ENCODE results near the gene APOBEC3H. TPM values are rescaled to one million over a fixed set of nuclear protein-coding genes. Genes with fewer than 3 reads are reported as not detected.
A peak's percentile ranks its signal among the peaks of the same experiment; 100 is the strongest.

The APOBEC3H gene
- polyA plus RNA-seq, 1 donor = 0.42 TPM

DNA sequence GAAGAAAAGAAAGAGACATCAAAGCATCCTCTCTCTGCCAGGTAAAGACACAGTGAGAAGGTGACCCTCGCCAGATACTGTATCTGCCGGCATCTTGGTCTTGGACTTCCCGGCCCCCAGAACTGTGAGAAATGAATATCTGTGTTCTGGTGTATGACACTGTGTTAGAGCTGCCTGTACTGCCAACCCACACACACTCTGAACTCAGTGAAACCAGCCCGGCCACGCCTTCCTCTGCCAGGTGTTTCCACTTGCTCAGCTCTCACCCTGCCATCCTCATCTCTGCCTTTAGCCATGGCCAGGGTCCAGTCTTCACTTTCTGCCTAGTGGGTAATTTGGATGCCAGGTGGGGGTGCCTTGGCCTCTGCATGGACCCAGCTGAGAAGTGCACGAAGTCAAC lies 31.5 kb downstream of the APOBEC3H start:
- WGBS (ENCODE audit: insufficient coverage, low lambda C conversion rate) = no CpG with 5 or more reads among the region's 6 CpGs
- no peak for DNase-seq
- Histone ChIP-seq H3K27ac (ENCODE audit: low read length) (peak overlapping the region; percentile 56), H3K4me1 (ENCODE audit: control insufficient read depth, insufficient read depth, low read length) (peaks cover 24% of the 10 kb centered on the region), H3K4me3 (ENCODE audit: low read length) (no peak overlapping the region), H3K9me3 (ENCODE audit: control insufficient read depth, low read depth, low read length) (no peaks in the 10 kb centered on the region), H3K27me3 (ENCODE audit: control insufficient read depth, insufficient read depth, low read length) (no peaks in the 10 kb centered on the region), H3K36me3 (ENCODE audit: control insufficient read depth, insufficient read depth, low read length) (peaks cover 6% of the 10 kb centered on the region)

- Histone ChIP-seq H3K4me1 (ENCODE audit: control insufficient read depth, insufficient read depth, low read length) (peaks cover 24% of the 10 kb centered on the region), H3K4me3 (ENCODE audit: low read length) (no peak overlapping the region), H3K9me3 (ENCODE audit: control insufficient read depth, low read depth, low read length) (no peaks in the 10 kb centered on the region), H3K36me3 (ENCODE audit: control insufficient read depth, insufficient read depth, low read length) (peaks cover 6% of the 10 kb centered on the region), H3K27me3 (ENCODE audit: control insufficient read depth, insufficient read depth, low read length) (no peaks in the 10 kb centered on the region), H3K27ac (ENCODE audit: low read length) (peak overlapping the region; percentile 56)
- DNase-seq = peak; percentile 83 to 94
- no CpG with 5 or more reads among the region's 4 CpGs for WGBS (ENCODE audit: insufficient coverage, low lambda C conversion rate)
Measured at GRCh38 chr22:39129081-39129480, 32.0 kb downstream of the APOBEC3H start.

GRCh38 chr22:39129746-39130145 lies 32.7 kb downstream of the APOBEC3H start:
- H3K27ac ChIP-seq (ENCODE audit: low read length) = no peak overlapping the region
- no peak for DNase-seq
- no peaks in the 10 kb centered on the region for H3K9me3 ChIP-seq (ENCODE audit: control insufficient read depth, low read depth, low read length)
- H3K4me3 ChIP-seq (ENCODE audit: low read length) = no peak overlapping the region
- WGBS (ENCODE audit: insufficient coverage, low lambda C conversion rate) = no CpG with 5 or more reads among the region's 9 CpGs
- H3K4me1 ChIP-seq (ENCODE audit: control insufficient read depth, insufficient read depth, low read length) = peaks cover 24% of the 10 kb centered on the region
- H3K27me3 ChIP-seq (ENCODE audit: control insufficient read depth, insufficient read depth, low read length) = no peaks in the 10 kb centered on the region
- peaks cover 6% of the 10 kb centered on the region for H3K36me3 ChIP-seq (ENCODE audit: control insufficient read depth, insufficient read depth, low read length)

- H3K4me1 ChIP-seq (ENCODE audit: control insufficient read depth, insufficient read depth, low read length) = peaks cover 24% of the 10 kb centered on the region
- H3K36me3 ChIP-seq (ENCODE audit: control insufficient read depth, insufficient read depth, low read length) = peaks cover 6% of the 10 kb centered on the region
- H3K9me3 ChIP-seq (ENCODE audit: control insufficient read depth, low read depth, low read length) = no peaks in the 10 kb centered on the region
- no peaks in the 10 kb centered on the region for H3K27me3 ChIP-seq (ENCODE audit: control insufficient read depth, insufficient read depth, low read length)
- no peak for DNase-seq
- H3K4me3 ChIP-seq (ENCODE audit: low read length) = no peak overlapping the region
- no peak overlapping the region for H3K27ac ChIP-seq (ENCODE audit: low read length)
- WGBS (ENCODE audit: insufficient coverage, low lambda C conversion rate) = no CpG with 5 or more reads among the region's 8 CpGs
Measured at GRCh38 chr22:39130152-39130704, 33.2 kb downstream of the APOBEC3H start.

DNA sequence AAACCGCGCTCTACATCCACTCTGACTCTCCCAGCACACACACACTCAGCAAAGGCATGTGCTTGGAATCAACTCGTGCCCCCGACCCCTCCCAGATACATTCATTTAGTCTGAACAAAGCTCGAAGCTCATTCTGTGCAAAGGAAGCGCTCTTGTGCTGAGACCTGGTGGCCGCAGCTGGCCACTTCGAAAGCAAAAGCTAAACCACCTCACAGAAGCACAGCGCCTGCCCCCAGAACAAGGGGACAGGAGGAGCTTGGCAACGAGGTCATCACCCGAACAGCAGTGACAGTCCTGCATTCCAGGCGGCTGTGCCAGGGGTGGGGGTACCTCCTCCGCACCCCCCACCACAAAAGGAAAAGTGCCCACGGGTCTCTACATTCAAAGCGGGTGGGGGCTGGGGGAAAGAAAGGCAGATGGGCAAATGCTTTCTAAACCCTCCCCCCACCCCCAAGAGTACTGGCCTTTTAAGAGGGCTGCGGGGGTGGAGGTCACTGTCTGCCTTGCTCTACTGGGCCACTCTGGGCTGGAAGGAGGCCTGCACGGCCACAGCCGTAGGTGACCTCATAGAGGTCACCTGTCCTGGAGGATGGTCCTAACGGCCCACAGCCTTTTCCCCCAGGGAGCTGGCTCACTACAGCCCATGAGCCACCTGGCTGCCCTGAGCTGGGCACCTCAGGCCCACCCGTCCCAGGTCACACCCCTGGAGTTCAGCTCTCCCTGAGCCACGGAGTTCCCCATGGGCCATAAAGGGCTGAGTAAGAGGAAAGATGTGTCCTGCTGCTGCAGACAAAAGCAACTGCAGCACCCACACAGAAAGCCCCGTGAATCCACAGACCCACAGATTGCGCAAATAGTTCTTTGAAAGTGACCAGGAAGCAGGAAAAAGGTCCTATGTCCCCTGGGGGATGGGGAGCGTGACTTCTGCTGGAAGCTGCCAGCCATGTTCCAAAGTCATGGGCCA lies 34.1 kb downstream of the APOBEC3H start:
- Histone ChIP-seq H3K9me3 (ENCODE audit: control insufficient read depth, low read depth, low read length) (no peaks in the 10 kb centered on the region), H3K27ac (ENCODE audit: low read length) (no peak overlapping the region), H3K4me3 (ENCODE audit: low read length) (no peak overlapping the region), H3K4me1 (ENCODE audit: control insufficient read depth, insufficient read depth, low read length) (peaks cover 24% of the 10 kb centered on the region), H3K36me3 (ENCODE audit: control insufficient read depth, insufficient read depth, low read length) (peaks cover 6% of the 10 kb centered on the region), H3K27me3 (ENCODE audit: control insufficient read depth, insufficient read depth, low read length) (no peaks in the 10 kb centered on the region)
- WGBS (ENCODE audit: insufficient coverage, low lambda C conversion rate) = 80% methylated on average over 1 of the region's 24 CpGs
- DNase-seq = no peak

- H3K27ac ChIP-seq (ENCODE audit: low read length) = no peak overlapping the region
- H3K9me3 ChIP-seq (ENCODE audit: control insufficient read depth, low read depth, low read length) = no peaks in the 10 kb centered on the region
- H3K4me1 ChIP-seq (ENCODE audit: control insufficient read depth, insufficient read depth, low read length) = peaks cover 24% of the 10 kb centered on the region
- DNase-seq = no peak
- H3K27me3 ChIP-seq (ENCODE audit: control insufficient read depth, insufficient read depth, low read length) = no peaks in the 10 kb centered on the region
- H3K4me3 ChIP-seq (ENCODE audit: low read length) = no peak overlapping the region
- peaks cover 6% of the 10 kb centered on the region for H3K36me3 ChIP-seq (ENCODE audit: control insufficient read depth, insufficient read depth, low read length)
- no CpG with 5 or more reads among the region's 6 CpGs for WGBS (ENCODE audit: insufficient coverage, low lambda C conversion rate)
Measured at GRCh38 chr22:39132281-39132680, 35.2 kb downstream of the APOBEC3H start.

- no peak for DNase-seq
- Histone ChIP-seq H3K27me3 (ENCODE audit: control insufficient read depth, insufficient read depth, low read length) (no peaks in the 10 kb centered on the region), H3K27ac (ENCODE audit: low read length) (no peak overlapping the region), H3K4me3 (ENCODE audit: low read length) (no peak overlapping the region), H3K4me1 (ENCODE audit: control insufficient read depth, insufficient read depth, low read length) (peaks cover 24% of the 10 kb centered on the region), H3K9me3 (ENCODE audit: control insufficient read depth, low read depth, low read length) (no peaks in the 10 kb centered on the region), H3K36me3 (ENCODE audit: control insufficient read depth, insufficient read depth, low read length) (peaks cover 6% of the 10 kb centered on the region)
- no CpG with 5 or more reads among the region's 22 CpGs for WGBS (ENCODE audit: insufficient coverage, low lambda C conversion rate)
Measured at GRCh38 chr22:39132871-39133524, 36.0 kb downstream of the APOBEC3H start.

DNA sequence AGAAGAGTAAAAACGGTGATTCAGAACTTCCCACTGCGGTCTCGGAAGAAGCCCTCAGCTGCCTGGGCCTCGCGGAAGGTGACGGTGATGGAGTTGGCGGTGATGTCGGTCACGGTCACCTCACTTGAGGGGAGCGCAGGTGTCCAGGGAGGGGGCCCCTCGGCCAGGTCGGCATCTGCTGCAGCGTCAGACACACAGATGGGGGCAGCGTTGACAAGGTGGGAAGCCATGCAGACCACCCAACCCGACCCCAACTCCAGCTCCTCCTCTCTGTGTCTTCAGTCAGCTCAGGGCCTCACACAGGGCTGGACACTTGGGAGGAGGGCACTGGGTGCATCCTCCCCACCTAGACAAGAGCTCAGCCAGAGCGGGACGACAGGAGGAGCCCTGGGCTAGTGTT lies 36.8 kb downstream of the APOBEC3H start:
- 100% methylated on average over 3 of the region's 17 CpGs for WGBS (ENCODE audit: insufficient coverage, low lambda C conversion rate)

DNA sequence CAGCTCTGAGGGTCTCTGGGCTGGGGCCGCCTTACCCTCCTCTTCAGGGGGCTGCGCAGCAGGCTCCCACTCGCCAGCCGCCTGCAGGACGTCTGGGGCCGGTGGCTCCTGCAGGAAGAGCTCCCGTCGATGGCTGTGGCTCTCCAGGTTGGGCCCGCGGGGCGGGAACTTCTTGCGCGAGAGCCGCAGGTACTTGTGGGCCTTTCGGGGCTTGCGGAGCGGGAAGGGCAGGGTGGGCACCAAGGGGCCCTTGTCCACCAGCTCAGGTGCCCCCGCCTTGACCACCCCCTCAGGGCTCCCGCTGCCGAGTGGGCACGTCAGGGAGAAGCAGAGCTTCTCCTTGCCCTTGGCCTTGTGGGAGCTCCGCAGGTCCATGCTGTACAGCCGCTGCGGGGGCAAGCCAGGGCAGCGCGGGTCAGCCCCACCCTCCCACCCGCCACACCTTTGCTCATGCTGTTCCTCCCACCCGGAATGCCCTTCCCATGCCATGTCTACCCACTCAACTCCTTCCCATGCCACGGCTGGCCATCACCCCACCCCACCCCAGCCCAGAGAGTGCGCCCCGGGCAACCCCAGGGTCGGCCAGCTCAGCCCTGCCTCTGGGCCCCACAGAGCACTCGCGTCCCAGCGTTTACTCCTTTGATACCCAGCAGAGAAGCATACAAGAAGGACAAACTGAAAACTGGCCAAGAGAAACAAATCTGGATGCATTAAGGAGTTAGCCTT lies 37.5 kb downstream of the APOBEC3H start:
- no peak overlapping the region for H3K27ac ChIP-seq (ENCODE audit: low read length)
- no CpG with 5 or more reads among the region's 35 CpGs for WGBS (ENCODE audit: insufficient coverage, low lambda C conversion rate)

More for the DNA sequence above, 36.8 kb downstream of the APOBEC3H start:
- H3K4me1 ChIP-seq (ENCODE audit: control insufficient read depth, insufficient read depth, low read length) = peaks cover 21% of the 10 kb centered on the region
- H3K27me3 ChIP-seq (ENCODE audit: control insufficient read depth, insufficient read depth, low read length) = no peaks in the 10 kb centered on the region
- no peak overlapping the region for H3K4me3 ChIP-seq (ENCODE audit: low read length)
- H3K36me3 ChIP-seq (ENCODE audit: control insufficient read depth, insufficient read depth, low read length) = peaks cover 6% of the 10 kb centered on the region
- no peaks in the 10 kb centered on the region for H3K9me3 ChIP-seq (ENCODE audit: control insufficient read depth, low read depth, low read length)
- no peak overlapping the region for H3K27ac ChIP-seq (ENCODE audit: low read length)
- no peak for DNase-seq

More for the DNA sequence above, 37.5 kb downstream of the APOBEC3H start:
- DNase-seq = no peak
- Histone ChIP-seq H3K4me3 (ENCODE audit: low read length) (no peak overlapping the region), H3K27me3 (ENCODE audit: control insufficient read depth, insufficient read depth, low read length) (no peaks in the 10 kb centered on the region), H3K36me3 (ENCODE audit: control insufficient read depth, insufficient read depth, low read length) (peaks cover 6% of the 10 kb centered on the region), H3K9me3 (ENCODE audit: control insufficient read depth, low read depth, low read length) (no peaks in the 10 kb centered on the region), H3K4me1 (ENCODE audit: control insufficient read depth, insufficient read depth, low read length) (peaks cover 16% of the 10 kb centered on the region)

Data from large intestine (tissue), 3 donors.